Liver (tissue), 9 donors: Measurements from ENCODE around the gene PAPOLA. TPM values are rescaled to one million over a fixed set of nuclear protein-coding genes. Genes with fewer than 3 reads are reported as not detected.

ENCODE experiments used
- DNase-seq: peaks from one replicate; pipeline ENCODE4 v3.0.0-alpha.2; 2017; ENCODE audit warnings: low spot score
- H3K27ac ChIP-seq, 2 donors: one replicate each; pipeline ENCODE4 v1.7.0; 2013; ENCODE audit warnings: inconsistent platforms in 2 of 2, low read length in 2 of 2, control low read depth in 1 of 2, low read depth in 1 of 2, mild to moderate bottlenecking in 1 of 2
- H3K27me3 ChIP-seq, 4 donors: one replicate each; pipeline versions ENCODE4 v1.6.1 to v1.7.0; 2013; ENCODE audit warnings: low read length in 3 of 4, inconsistent platforms in 1 of 4, mild to moderate bottlenecking in 1 of 4, moderate library complexity in 1 of 4; ENCODE audit not compliant: control insufficient read depth in 4 of 4, insufficient read depth in 4 of 4
- H3K36me3 ChIP-seq, 4 donors: one replicate each; pipeline versions ENCODE4 v1.6.1 to v1.7.0; 2013; ENCODE audit warnings: low read length in 3 of 4, mild to moderate bottlenecking in 3 of 4, low read depth in 1 of 4, moderate library complexity in 1 of 4; ENCODE audit not compliant: control insufficient read depth in 4 of 4, insufficient read depth in 3 of 4
- H3K4me1 ChIP-seq, 4 donors: one replicate each; pipeline versions ENCODE4 v1.6.1 to v1.7.0; 2013; ENCODE audit warnings: low read length in 3 of 4, mild to moderate bottlenecking in 3 of 4, moderate library complexity in 1 of 4; ENCODE audit not compliant: control insufficient read depth in 4 of 4, insufficient read depth in 4 of 4
- H3K4me3 ChIP-seq, 3 donors: one replicate each; pipeline versions ENCODE4 v1.6.1 to v1.7.0; 2013; ENCODE audit warnings: low read length in 3 of 3, control low read depth in 1 of 3, low read depth in 1 of 3, mild to moderate bottlenecking in 1 of 3
- H3K9ac ChIP-seq, 2 donors: one replicate each; pipeline ENCODE4 v1.7.0; 2013; ENCODE audit warnings: low read length in 2 of 2, mild to moderate bottlenecking in 2 of 2, moderate library complexity in 2 of 2, control low read depth in 1 of 2, low read depth in 1 of 2
- H3K9me3 ChIP-seq, 4 donors: one replicate each; pipeline versions ENCODE4 v1.6.1 to v1.7.0; 2013; ENCODE audit warnings: low read length in 3 of 4; ENCODE audit not compliant: control insufficient read depth in 4 of 4
- ATF3 ChIP-seq: IDR thresholded peaks from 2 replicates; pipeline ENCODE4 v1.6.1; 2016; ENCODE audit warnings: antibody characterized with exemption
- EGR1 ChIP-seq, 2 donors: IDR thresholded peaks; 2 replicates each; pipeline ENCODE4 v1.6.1; 2016 to 2018; ENCODE audit warnings: antibody characterized with exemption in 2 of 2, low read depth in 2 of 2
- FOXA2 ChIP-seq: IDR thresholded peaks from 2 replicates; pipeline ENCODE4 v1.6.1; 2016; ENCODE audit warnings: antibody characterized with exemption
- GABPA ChIP-seq, 2 donors: IDR thresholded peaks in 1 of 2; conservative IDR thresholded peaks in 1 of 2; 2 replicates each; pipeline ENCODE4 v1.6.1; 2016; ENCODE audit warnings: antibody characterized with exemption in 2 of 2, mild to moderate bottlenecking in 1 of 2, moderate library complexity in 1 of 2
- HNF4A ChIP-seq, 2 donors: conservative IDR thresholded peaks; 2 replicates each; pipeline ENCODE4 v1.6.1; 2016; ENCODE audit warnings: antibody characterized with exemption in 2 of 2, mild to moderate bottlenecking in 2 of 2
- JUND ChIP-seq, 2 donors: IDR thresholded peaks; 2 replicates each; pipeline ENCODE4 v1.6.1; 2016; ENCODE audit warnings: antibody characterized with exemption in 2 of 2
- MAX ChIP-seq: IDR thresholded peaks from 2 replicates; pipeline ENCODE4 v1.6.1; 2016; ENCODE audit warnings: antibody characterized with exemption
- NR2F2 ChIP-seq: IDR thresholded peaks from 2 replicates; pipeline ENCODE4 v1.6.1; 2016; ENCODE audit warnings: antibody characterized with exemption
- REST ChIP-seq: IDR thresholded peaks from 2 replicates; pipeline ENCODE4 v1.6.1; 2016; ENCODE audit warnings: antibody characterized with exemption, mild to moderate bottlenecking
- RXRA ChIP-seq, 2 donors: IDR thresholded peaks; 2 replicates each; pipeline ENCODE4 v1.6.1; 2017 to 2018; ENCODE audit warnings: antibody characterized with exemption in 2 of 2, mild to moderate bottlenecking in 1 of 2
- TAF1 ChIP-seq: conservative IDR thresholded peaks from 2 replicates; pipeline ENCODE4 v1.6.1; 2016; ENCODE audit warnings: antibody characterized with exemption, mild to moderate bottlenecking
- ZBTB33 ChIP-seq: IDR thresholded peaks from 2 replicates; pipeline ENCODE4 v1.6.1; 2016; ENCODE audit warnings: antibody characterized with exemption
- WGBS: extraction: QIAGEN DNeasy Blood & Tissue Kit; methylation state at CpG from one replicate; pipeline ENCODE4 v1.1.7; 2013; 5-methylcytosine and 5-hydroxymethylcytosine counted together
- polyA plus RNA-seq, 2 donors: library from polyadenylated mRNA; stranded (reverse) in 1 of 2; unstranded in 1 of 2; fragments of 200-250 nt in 1 of 2; fragments of >200 nt in 1 of 2; fragmentation: Nextera tagmentation in 1 of 2; extraction: Ambion mirVana in 1 of 2; gene quantifications; one replicate each; pipeline versions ENCODE4 v1.2.1 to v1.2.3, GENCODE V29; 2013 to 2015
- total RNA-seq, 2 donors: library from RNA; depleted of rRNA; stranded (reverse); fragments of >200 nt; gene quantifications; one replicate each; pipeline ENCODE4 v1.2.3, GENCODE V29; 2014
- donor health status: healthy.
- donor health status: healthy.
- donor health status: healthy.
- donor health status: healthy.
- donor health status: healthy.

PAPOLA gene
- total and polyA plus RNA-seq, 4 donors = 29.4 to 107 (median 71.6) TPM

- TF ChIP-seq FOXA2 (no peak), HNF4A (conservative IDR thresholded peaks at IDR 0.05) (no peak), JUND (IDR thresholded peaks at IDR 0.05) (no peak), EGR1 (IDR thresholded peaks at IDR 0.05; ENCODE audit: low read depth in 2 of 2) (no peak), MAX (no peak), REST (no peak), ZBTB33 (no peak), TAF1 (no peak), GABPA (IDR thresholded peaks at IDR 0.05 in 1 of 2, conservative IDR thresholded peaks at IDR 0.05 in 1 of 2) (no peak), ATF3 (no peak), NR2F2 (no peak)
- H3K27me3 ChIP-seq = no peaks in the 10 kb centered on the region
- H3K27ac ChIP-seq = no peak overlapping the region
- H3K9me3 ChIP-seq = no peaks in the 10 kb centered on the region
- no peaks in the 10 kb centered on the region for H3K36me3 ChIP-seq
- no peak for DNase-seq
- WGBS = 94% methylated on average over 7 of the region's 7 CpGs
- H3K4me3 ChIP-seq = no peak overlapping the region
- H3K4me1 ChIP-seq = peaks cover 4 to 64% (median 51%) of the 10 kb centered on the region in 4 donors
- H3K9ac ChIP-seq = no peak overlapping the region
These were observed 5.5 kb downstream of the PAPOLA start for GRCh38 chr14:96507723-96508122.

- no peak for DNase-seq
- Histone ChIP-seq H3K27ac (no peak overlapping the region), H3K27me3 (no peaks in the 10 kb centered on the region), H3K4me1 (peaks cover 8 to 71% (median 57%) of the 10 kb centered on the region in 4 donors), H3K9ac (no peak overlapping the region), H3K4me3 (no peak overlapping the region), H3K36me3 (no peaks in the 10 kb centered on the region), H3K9me3 (no peaks in the 10 kb centered on the region)
- TF ChIP-seq MAX (no peak), TAF1 (no peak), NR2F2 (peak; percentile 18), GABPA (IDR thresholded peaks at IDR 0.05 in 1 of 2, conservative IDR thresholded peaks at IDR 0.05 in 1 of 2) (no peak), RXRA (IDR thresholded peaks at IDR 0.05) (no peak)
- 95% methylated on average over 5 of the region's 5 CpGs for WGBS
These were observed 6.7 kb downstream of the PAPOLA start for GRCh38 chr14:96508900-96509299.
